Caco-2 (cell line): ENCODE measurements around the gene ST8SIA5. TPM values are rescaled to one million over a fixed set of nuclear protein-coding genes. Genes with fewer than 3 reads are reported as not detected.

ENCODE experiments used
- BruUV-seq: library from RNA; stranded (reverse); fragments of 400-500 nt; replicated peaks from 2 replicates; lab custom pipeline; 2021; lab: Mats Ljungman, UMichigan
- CTCF ChIA-PET: fragments of 300-600 bp; sonication (Branson Sonifier 250); formaldehyde crosslinking; loops from one replicate; lab custom pipeline; 2022; ENCODE audit warnings: antibody characterized with exemption; lab: Charles Lee
- POLR2A ChIA-PET: fragments of 300-600 bp; sonication (Branson Sonifier 250); formaldehyde crosslinking; loops from one replicate; lab custom pipeline; 2022; ENCODE audit warnings: antibody characterized with exemption; lab: Charles Lee
- DNase-seq, 2 experiments: peaks; one replicate each; pipeline versions ENCODE4 v3.0.0 to v3.0.0-alpha.2; 2020 to 2022
- H3K27me3 ChIP-seq: replicated peaks from 2 replicates; pipeline ENCODE4 v1.6.0; 2011; ENCODE audit warnings: low read length; ENCODE audit not compliant: control insufficient read depth, insufficient read depth
- H3K36me3 ChIP-seq: 2 replicates; pipeline ENCODE4 v1.5.1; 2011; ENCODE audit warnings: low read length; ENCODE audit not compliant: control insufficient read depth, insufficient read depth
- H3K4me1 ChIP-seq: fragments of 250-450 bp; sonication (Bioruptor Pico); 2 replicates; pipeline ENCODE4 v1.5.1; 2020; ENCODE audit warnings: mild to moderate bottlenecking
- H3K4me3 ChIP-seq: 2 replicates; pipeline ENCODE4 v1.5.1; 2011; ENCODE audit warnings: low read depth, mild to moderate bottlenecking, control low read depth, low read length
- H3K9me3 ChIP-seq: fragments of 250-450 bp; sonication (Bioruptor Pico); 2 replicates; pipeline ENCODE4 v1.5.1; 2020; ENCODE audit warnings: mild to moderate bottlenecking, moderate library complexity
- H3K27ac Mint-ChIP-seq: one replicate; pipeline ENCODE4 v1.8.0; 2022; ENCODE audit warnings: mixed read lengths; ENCODE audit not compliant: unreplicated experiment
- H3K27me3 Mint-ChIP-seq: one replicate; pipeline ENCODE4 v1.8.0; 2022; ENCODE audit warnings: mixed read lengths; ENCODE audit not compliant: insufficient read depth, unreplicated experiment
- H3K36me3 Mint-ChIP-seq: one replicate; pipeline ENCODE4 v1.8.0; 2022; ENCODE audit warnings: mild to moderate bottlenecking, mixed read lengths; ENCODE audit not compliant: insufficient read depth, unreplicated experiment
- H3K4me1 Mint-ChIP-seq: one replicate; pipeline ENCODE4 v1.8.0; 2022; ENCODE audit warnings: low read depth, mixed read lengths; ENCODE audit not compliant: unreplicated experiment
- H3K4me3 Mint-ChIP-seq: one replicate; pipeline ENCODE4 v1.8.0; 2022; ENCODE audit warnings: mild to moderate bottlenecking, moderate library complexity, mixed read lengths; ENCODE audit not compliant: unreplicated experiment
- H3K9me3 Mint-ChIP-seq: one replicate; pipeline ENCODE4 v1.8.0; 2022; ENCODE audit warnings: mixed read lengths; ENCODE audit not compliant: unreplicated experiment
- intact Hi-C: fragments of 100-400 bp; cut with micrococcal nuclease; formaldehyde crosslinking; loops from one replicate; pipeline ENCODE4 v1.10.0; 2022; ENCODE audit not compliant: unreplicated experiment
- total RNA-seq: library from RNA; stranded (reverse); gene quantifications from 2 replicates; pipeline ENCODE4 v1.2.3, GENCODE V29; 2022
- TF ChIP-seq, protein P1 (sequence below), 2 experiments: fragments of 200-600 bp in 1 of 2; IDR thresholded peaks; 1 replicate in 1 of 2; 2 replicates in 1 of 2; pipeline versions ENCODE4 v1.5.1 to v1.8.0; 2011 to 2022; ENCODE audit warnings: antibody characterized with exemption in 1 of 2, control low read depth in 1 of 2, inconsistent platforms in 1 of 2, low read depth in 1 of 2, low read length in 1 of 2, mild to moderate bottlenecking in 1 of 2, moderate library complexity in 1 of 2; ENCODE audit not compliant: insufficient read depth in 1 of 2, severe bottlenecking in 1 of 2, unreplicated experiment in 1 of 2

ST8SIA5 gene
- total RNA-seq, 1 experiment from 2014 or later, result not detected

DNA sequence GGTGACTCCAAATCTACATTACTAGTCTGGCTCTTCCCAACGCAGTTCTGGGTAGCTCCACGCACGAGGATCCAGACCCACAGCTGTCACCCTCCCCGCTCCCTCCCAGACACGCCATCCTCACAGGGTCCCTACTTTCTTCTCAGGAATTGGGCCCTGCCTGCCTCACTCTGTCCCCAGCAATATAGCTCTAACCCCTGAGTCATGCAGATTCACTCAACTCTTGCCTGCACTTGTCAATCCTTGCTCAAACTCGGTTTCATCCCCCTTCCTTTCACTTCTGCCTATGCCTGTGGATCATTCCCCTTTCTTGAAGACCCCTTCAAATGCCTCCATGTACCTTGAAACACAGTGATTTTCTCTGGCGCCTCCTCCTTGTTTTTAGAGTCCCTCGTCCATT lies 5.0 kb downstream of the ST8SIA5 start:
- intact Hi-C loops, result no loop called here

DNA sequence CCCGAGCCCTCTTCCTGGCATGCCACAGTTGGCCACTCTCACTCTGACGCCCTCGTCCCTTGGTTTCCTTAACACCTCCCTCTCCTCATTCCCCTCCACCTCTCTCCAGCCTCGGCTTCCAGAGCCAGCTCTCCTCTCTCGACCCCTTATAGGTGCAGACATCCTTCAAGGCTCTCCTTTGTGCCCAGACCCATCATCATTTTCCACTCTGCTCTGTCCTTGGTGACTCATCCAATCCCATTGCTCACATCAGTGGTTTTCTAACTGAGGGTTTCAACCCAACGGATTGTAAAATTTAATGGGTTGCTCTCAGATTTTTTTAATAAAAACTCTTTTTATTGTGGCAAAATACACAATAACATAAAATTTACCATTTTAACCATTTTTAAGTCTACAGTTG lies 6.2 kb downstream of the ST8SIA5 start:
- Mint-ChIP-seq H3K4me1 (no peaks in the 10 kb centered on the region), H3K36me3 (no peaks in the 10 kb centered on the region), H3K9me3 (no peaks in the 10 kb centered on the region), H3K4me3 (no peak overlapping the region), H3K27ac (no peak overlapping the region), H3K27me3 (peaks cover 13% of the 10 kb centered on the region)
- BruUV-seq, result no TSS peak
- Histone ChIP-seq H3K4me1 (no peaks in the 10 kb centered on the region), H3K9me3 (no peaks in the 10 kb centered on the region), H3K36me3 (no peaks in the 10 kb centered on the region), H3K4me3 (no peak overlapping the region), H3K27me3 (no peaks in the 10 kb centered on the region)
- TF ChIP-seq, protein P1, sequence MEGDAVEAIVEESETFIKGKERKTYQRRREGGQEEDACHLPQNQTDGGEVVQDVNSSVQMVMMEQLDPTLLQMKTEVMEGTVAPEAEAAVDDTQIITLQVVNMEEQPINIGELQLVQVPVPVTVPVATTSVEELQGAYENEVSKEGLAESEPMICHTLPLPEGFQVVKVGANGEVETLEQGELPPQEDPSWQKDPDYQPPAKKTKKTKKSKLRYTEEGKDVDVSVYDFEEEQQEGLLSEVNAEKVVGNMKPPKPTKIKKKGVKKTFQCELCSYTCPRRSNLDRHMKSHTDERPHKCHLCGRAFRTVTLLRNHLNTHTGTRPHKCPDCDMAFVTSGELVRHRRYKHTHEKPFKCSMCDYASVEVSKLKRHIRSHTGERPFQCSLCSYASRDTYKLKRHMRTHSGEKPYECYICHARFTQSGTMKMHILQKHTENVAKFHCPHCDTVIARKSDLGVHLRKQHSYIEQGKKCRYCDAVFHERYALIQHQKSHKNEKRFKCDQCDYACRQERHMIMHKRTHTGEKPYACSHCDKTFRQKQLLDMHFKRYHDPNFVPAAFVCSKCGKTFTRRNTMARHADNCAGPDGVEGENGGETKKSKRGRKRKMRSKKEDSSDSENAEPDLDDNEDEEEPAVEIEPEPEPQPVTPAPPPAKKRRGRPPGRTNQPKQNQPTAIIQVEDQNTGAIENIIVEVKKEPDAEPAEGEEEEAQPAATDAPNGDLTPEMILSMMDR (IDR thresholded peaks at IDR 0.05; ENCODE audit: insufficient read depth in 1 of 2, low read depth in 1 of 2, low read length in 1 of 2, severe bottlenecking in 1 of 2, unreplicated experiment in 1 of 2), result no peak
- DNase-seq, result no peak
- CTCF ChIA-PET, result no interaction called here
- POLR2A ChIA-PET, result no interaction called here
- intact Hi-C loops, result no loop called here

More for the DNA sequence above, 5.0 kb downstream of the ST8SIA5 start:
- Histone ChIP-seq H3K4me3 (no peak overlapping the region), H3K27me3 (no peaks in the 10 kb centered on the region), H3K9me3 (no peaks in the 10 kb centered on the region), H3K36me3 (no peaks in the 10 kb centered on the region), H3K4me1 (no peaks in the 10 kb centered on the region)
- no TSS peak for BruUV-seq
- DNase-seq, result no peak
- H3K27me3 Mint-ChIP-seq, result peaks cover 13% of the 10 kb centered on the region
- no peaks in the 10 kb centered on the region for H3K9me3 Mint-ChIP-seq
- no peaks in the 10 kb centered on the region for H3K4me1 Mint-ChIP-seq
- H3K4me3 Mint-ChIP-seq, result no peak overlapping the region
- TF ChIP-seq, protein P1 (IDR thresholded peaks at IDR 0.05; ENCODE audit: insufficient read depth in 1 of 2, low read depth in 1 of 2, low read length in 1 of 2, severe bottlenecking in 1 of 2, unreplicated experiment in 1 of 2), result no peak
- H3K36me3 Mint-ChIP-seq, result no peaks in the 10 kb centered on the region
- POLR2A ChIA-PET, result no interaction called here
- CTCF ChIA-PET, result no interaction called here
- H3K27ac Mint-ChIP-seq, result no peak overlapping the region

DNA sequence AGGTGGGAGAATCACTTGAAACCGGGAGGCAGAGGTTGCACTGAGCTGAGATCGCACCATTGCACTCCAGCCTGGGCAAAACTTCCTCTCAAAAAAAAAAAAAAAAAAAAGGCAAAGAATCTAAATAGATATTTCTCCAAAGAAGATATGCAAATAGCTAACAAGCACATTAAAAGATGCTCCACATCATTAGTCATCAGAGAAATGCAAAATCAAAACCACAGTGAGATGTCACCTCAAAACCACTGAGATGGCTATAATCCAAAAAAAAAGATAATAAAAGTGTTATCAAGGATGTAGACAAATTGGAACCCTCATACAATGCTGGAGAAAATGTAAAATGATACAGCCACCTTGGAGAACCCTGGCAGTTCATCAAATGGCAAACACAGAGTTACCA lies 8.4 kb downstream of the ST8SIA5 start:
- Histone ChIP-seq H3K27me3 (no peaks in the 10 kb centered on the region), H3K9me3 (no peaks in the 10 kb centered on the region), H3K4me3 (no peak overlapping the region), H3K4me1 (no peaks in the 10 kb centered on the region), H3K36me3 (no peaks in the 10 kb centered on the region)
- TF ChIP-seq, protein P1 (IDR thresholded peaks at IDR 0.05; ENCODE audit: insufficient read depth in 1 of 2, low read depth in 1 of 2, low read length in 1 of 2, severe bottlenecking in 1 of 2, unreplicated experiment in 1 of 2), result no peak
- BruUV-seq, result no TSS peak
- ChIA-PET POLR2A (no interaction called here), CTCF (no interaction called here)
- no peak overlapping the region for H3K27ac Mint-ChIP-seq
- no peak overlapping the region for H3K4me3 Mint-ChIP-seq
- no peak for DNase-seq
- H3K27me3 Mint-ChIP-seq, result peaks cover 18% of the 10 kb centered on the region
- no peaks in the 10 kb centered on the region for H3K4me1 Mint-ChIP-seq
- no peaks in the 10 kb centered on the region for H3K36me3 Mint-ChIP-seq
- no peaks in the 10 kb centered on the region for H3K9me3 Mint-ChIP-seq
- intact Hi-C loops, result no loop called here
